Left ventricle myocardium inferior (tissue), 1 donor: Measurements from ENCODE around the gene SEC11C. TPM values are rescaled to one million over a fixed set of nuclear protein-coding genes. Genes with fewer than 3 reads are reported as not detected.

Source experiments
- DNase-seq: peaks from one replicate; pipeline ENCODE4 v3.0.0-alpha.2; 2020
- H3K27ac ChIP-seq: fragments of 200-600 bp; replicated peaks from 2 replicates; pipeline ENCODE4 v1.8.0; 2021
- H3K27me3 ChIP-seq: fragments of 200-600 bp; 2 replicates; pipeline ENCODE4 v1.8.0; 2021; ENCODE audit warnings: low read depth
- H3K36me3 ChIP-seq: fragments of 200-600 bp; 2 replicates; pipeline ENCODE4 v1.8.0; 2021
- H3K4me1 ChIP-seq: fragments of 200-600 bp; 2 replicates; pipeline ENCODE4 v1.8.0; 2021
- H3K4me3 ChIP-seq: fragments of 200-600 bp; 2 replicates; pipeline ENCODE4 v1.8.0; 2021; ENCODE audit warnings: mild to moderate bottlenecking, moderate library complexity
- H3K9me3 ChIP-seq: fragments of 200-600 bp; replicated peaks from 2 replicates; pipeline ENCODE4 v1.8.0; 2021
- intact Hi-C: fragments of 100-400 bp; cut with micrococcal nuclease; formaldehyde crosslinking; loops from one replicate; pipeline ENCODE4 v1.11.0; 2022
- total RNA-seq: library from RNA; stranded (reverse); fragmentation: NEBNext Ultra II Directional; extraction: Animal tissue kit (Norgen Biotek cat#: 25700); gene quantifications from one replicate; pipeline ENCODE4 v1.2.1, GENCODE V29; 2021
- TF ChIP-seq, protein P1 (sequence below): fragments of 200-600 bp; IDR thresholded peaks from 2 replicates; pipeline ENCODE4 v1.8.0; 2021; ENCODE audit warnings: antibody characterized with exemption, mild to moderate bottlenecking, borderline replicate concordance
- donor health status: DM: no; HTN: yes; CAD: no; lungs with severe emphysema.

Gene SEC11C
- total RNA-seq, 1 donor from 2014 or later = 24.4 TPM

DNA sequence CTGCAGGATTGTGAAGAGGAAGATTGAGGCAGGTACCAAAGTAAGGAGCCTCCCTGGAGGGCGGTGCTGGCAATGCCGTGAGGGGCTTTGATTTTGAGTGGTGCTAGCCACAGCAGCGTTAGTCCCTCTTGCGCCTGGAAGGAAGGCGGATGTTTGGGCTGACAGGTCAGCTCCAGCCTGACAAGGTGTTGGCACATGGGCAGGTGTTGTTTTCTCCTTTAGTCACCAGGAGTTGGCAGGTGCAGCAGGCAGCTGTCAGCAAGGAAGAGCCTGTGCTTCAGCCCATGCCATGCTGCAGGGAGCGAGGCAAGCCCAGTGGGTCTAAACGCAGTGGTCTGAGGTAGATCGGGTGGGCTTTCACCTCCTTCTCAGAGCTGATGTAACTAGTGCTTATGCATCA lies 8.5 kb downstream of the SEC11C start:
- H3K27me3 ChIP-seq = no peaks in the 10 kb centered on the region
- H3K4me3 ChIP-seq = no peak overlapping the region
- H3K36me3 ChIP-seq = peaks cover 30% of the 10 kb centered on the region
- H3K9me3 ChIP-seq = no peaks in the 10 kb centered on the region
- no peak for DNase-seq
- TF ChIP-seq, protein P1, sequence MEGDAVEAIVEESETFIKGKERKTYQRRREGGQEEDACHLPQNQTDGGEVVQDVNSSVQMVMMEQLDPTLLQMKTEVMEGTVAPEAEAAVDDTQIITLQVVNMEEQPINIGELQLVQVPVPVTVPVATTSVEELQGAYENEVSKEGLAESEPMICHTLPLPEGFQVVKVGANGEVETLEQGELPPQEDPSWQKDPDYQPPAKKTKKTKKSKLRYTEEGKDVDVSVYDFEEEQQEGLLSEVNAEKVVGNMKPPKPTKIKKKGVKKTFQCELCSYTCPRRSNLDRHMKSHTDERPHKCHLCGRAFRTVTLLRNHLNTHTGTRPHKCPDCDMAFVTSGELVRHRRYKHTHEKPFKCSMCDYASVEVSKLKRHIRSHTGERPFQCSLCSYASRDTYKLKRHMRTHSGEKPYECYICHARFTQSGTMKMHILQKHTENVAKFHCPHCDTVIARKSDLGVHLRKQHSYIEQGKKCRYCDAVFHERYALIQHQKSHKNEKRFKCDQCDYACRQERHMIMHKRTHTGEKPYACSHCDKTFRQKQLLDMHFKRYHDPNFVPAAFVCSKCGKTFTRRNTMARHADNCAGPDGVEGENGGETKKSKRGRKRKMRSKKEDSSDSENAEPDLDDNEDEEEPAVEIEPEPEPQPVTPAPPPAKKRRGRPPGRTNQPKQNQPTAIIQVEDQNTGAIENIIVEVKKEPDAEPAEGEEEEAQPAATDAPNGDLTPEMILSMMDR = no peak
- intact Hi-C loops = no loop called here
- no peak overlapping the region for H3K27ac ChIP-seq
- peaks cover 6% of the 10 kb centered on the region for H3K4me1 ChIP-seq

DNA sequence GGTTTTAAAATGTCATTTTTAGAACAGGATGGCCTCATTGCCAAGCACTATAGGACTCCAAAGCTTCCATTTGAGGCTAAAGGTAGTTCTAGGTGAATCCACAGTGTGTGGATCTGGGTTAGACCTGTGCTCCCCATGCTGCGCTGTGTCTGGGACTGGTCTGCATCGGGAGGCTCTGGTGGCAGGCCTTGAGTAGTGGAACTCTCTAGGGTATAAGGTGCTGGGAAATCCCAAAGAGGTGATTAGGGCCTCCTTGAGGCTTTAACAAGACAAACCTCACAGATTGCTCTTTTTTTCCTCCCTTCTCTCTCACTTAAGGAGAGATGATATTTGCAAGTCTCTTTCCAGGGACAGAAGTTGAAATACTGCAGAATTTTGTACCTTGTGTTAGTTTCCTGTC lies 9.3 kb downstream of the SEC11C start:
- no peaks in the 10 kb centered on the region for H3K9me3 ChIP-seq
- DNase-seq = no peak
- intact Hi-C loops = no loop called here
- H3K4me3 ChIP-seq = no peak overlapping the region
- peaks cover 6% of the 10 kb centered on the region for H3K4me1 ChIP-seq
- TF ChIP-seq, protein P1 = no peak
- peaks cover 37% of the 10 kb centered on the region for H3K36me3 ChIP-seq
- H3K27ac ChIP-seq = no peak overlapping the region
- no peaks in the 10 kb centered on the region for H3K27me3 ChIP-seq

DNA sequence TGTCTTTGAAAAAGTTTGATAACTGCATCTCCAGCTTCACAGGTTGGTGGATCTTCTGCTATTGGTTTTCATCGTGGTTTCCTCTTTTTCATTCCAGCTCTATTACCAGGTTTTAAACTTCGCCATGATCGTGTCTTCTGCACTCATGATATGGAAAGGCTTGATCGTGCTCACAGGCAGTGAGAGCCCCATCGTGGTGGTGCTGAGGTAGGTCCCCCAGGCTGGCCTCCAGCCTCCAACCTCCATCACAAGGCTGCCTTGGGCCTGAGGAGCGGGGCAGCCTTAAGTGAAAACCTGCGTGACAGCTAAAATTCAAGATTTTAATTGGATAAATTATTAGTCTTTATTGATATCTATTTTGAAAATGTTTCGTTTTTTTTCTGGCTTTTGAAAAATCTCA lies 9.7 kb downstream of the SEC11C start:
- Histone ChIP-seq H3K4me1 (peaks cover 6% of the 10 kb centered on the region), H3K27me3 (no peaks in the 10 kb centered on the region), H3K4me3 (no peak overlapping the region), H3K9me3 (no peaks in the 10 kb centered on the region), H3K27ac (no peak overlapping the region), H3K36me3 (peaks cover 40% of the 10 kb centered on the region)
- intact Hi-C loops = no loop called here
- no peak for DNase-seq
- TF ChIP-seq, protein P1 = no peak

DNA sequence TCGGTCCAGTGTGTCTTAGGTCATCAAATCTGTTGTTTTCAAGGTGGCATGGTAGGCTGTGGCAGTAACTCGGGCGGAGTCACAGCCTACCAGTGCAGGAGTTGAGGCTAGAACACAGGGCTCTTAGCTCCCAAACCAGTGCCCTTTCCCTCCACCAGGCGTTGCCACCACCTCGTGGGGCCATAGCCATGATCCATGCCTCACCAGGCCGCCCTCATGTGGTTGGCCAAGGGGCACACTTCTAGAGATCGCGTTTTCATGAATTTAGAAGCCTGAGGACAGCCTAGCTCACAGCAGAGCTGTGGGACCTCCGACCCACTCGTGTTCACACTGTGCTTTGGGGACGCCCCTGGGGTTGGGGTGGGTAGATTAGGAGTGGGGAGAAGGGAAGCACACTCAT lies 10.6 kb downstream of the SEC11C start:
- H3K4me1 ChIP-seq = peaks cover 6% of the 10 kb centered on the region
- no peak for DNase-seq
- intact Hi-C loops = no loop called here
- H3K27me3 ChIP-seq = no peaks in the 10 kb centered on the region
- TF ChIP-seq, protein P1 = no peak
- no peak overlapping the region for H3K27ac ChIP-seq
- H3K36me3 ChIP-seq = peaks cover 48% of the 10 kb centered on the region
- H3K9me3 ChIP-seq = no peaks in the 10 kb centered on the region
- H3K4me3 ChIP-seq = no peak overlapping the region

DNA sequence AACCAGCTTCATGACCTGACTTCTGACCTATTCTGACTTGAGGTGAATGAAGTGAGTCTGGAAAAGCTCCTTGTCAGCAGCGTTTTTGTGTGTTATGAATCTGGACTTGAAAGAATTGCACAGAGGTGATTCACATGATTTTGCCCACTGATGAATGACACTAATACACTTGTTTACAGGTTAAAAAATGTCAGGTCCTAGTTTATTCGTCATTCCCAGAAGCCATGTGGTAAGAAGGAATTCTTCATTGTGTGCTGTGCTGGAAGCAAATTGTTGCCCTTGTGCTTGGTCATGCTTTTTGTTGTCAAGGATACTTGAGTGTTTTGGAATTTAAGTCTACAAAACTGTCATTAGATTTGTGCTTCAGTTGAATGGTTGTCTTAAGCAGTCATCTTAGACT lies 15.5 kb downstream of the SEC11C start:
- H3K4me3 ChIP-seq = no peak overlapping the region
- TF ChIP-seq, protein P1 = no peak
- H3K4me1 ChIP-seq = no peaks in the 10 kb centered on the region
- H3K9me3 ChIP-seq = no peaks in the 10 kb centered on the region
- H3K27ac ChIP-seq = no peak overlapping the region
- peaks cover 70% of the 10 kb centered on the region for H3K36me3 ChIP-seq
- DNase-seq = no peak
- no peaks in the 10 kb centered on the region for H3K27me3 ChIP-seq
- intact Hi-C loops = no loop called here

DNA sequence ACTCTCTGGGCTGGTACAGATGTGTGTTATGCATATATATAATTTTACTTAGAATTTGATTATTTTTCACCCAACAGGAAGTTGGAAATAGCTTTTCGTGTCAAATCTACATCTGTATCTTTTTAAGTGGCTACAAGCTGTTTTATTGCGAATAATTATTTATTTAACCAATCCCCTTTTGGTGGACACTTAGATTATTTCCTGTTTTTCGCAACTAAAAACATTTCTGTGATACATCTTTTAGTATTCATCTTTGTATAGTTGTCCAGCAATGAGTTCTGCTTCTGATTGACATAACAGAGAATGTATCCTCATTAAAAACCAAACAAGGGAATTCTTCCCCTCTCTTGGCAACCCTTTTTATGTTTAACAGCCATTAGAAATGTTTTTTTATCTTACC lies 16.6 kb downstream of the SEC11C start:
- Histone ChIP-seq H3K4me1 (no peaks in the 10 kb centered on the region), H3K27me3 (no peaks in the 10 kb centered on the region), H3K36me3 (peaks cover 61% of the 10 kb centered on the region), H3K9me3 (no peaks in the 10 kb centered on the region), H3K4me3 (no peak overlapping the region), H3K27ac (no peak overlapping the region)
- TF ChIP-seq, protein P1 = no peak
- intact Hi-C loops = no loop called here
- no peak for DNase-seq
